ENCODE data around the gene ZNF549.

Gene ZNF549

GRCh38 chr19:57563547-57563946 is 36.4 kb downstream of the ZNF549 start:
- Histone ChIP-seq H3K4me1 (ENCODE audit: control insufficient read depth, insufficient read depth, low read length, poor library complexity, severe bottlenecking) (no peaks in the 10 kb centered on the region), H3K9me3 (ENCODE audit: control insufficient read depth, low read length) (peaks cover 19% of the 10 kb centered on the region), H3K36me3 (ENCODE audit: control insufficient read depth, insufficient read depth, low read length) (no peaks in the 10 kb centered on the region), H3K4me3 (ENCODE audit: insufficient read depth, low read depth, low read length, poor library complexity, severe bottlenecking) (no peak overlapping the region), H3K27me3 (replicated peaks; ENCODE audit: control insufficient read depth, insufficient read depth, low read length, poor library complexity, severe bottlenecking) (no peaks in the 10 kb centered on the region), H3K27ac (ENCODE audit: insufficient read depth, low read length, poor library complexity, severe bottlenecking) (no peak overlapping the region)
- DNase-seq, result no peak

DNA sequence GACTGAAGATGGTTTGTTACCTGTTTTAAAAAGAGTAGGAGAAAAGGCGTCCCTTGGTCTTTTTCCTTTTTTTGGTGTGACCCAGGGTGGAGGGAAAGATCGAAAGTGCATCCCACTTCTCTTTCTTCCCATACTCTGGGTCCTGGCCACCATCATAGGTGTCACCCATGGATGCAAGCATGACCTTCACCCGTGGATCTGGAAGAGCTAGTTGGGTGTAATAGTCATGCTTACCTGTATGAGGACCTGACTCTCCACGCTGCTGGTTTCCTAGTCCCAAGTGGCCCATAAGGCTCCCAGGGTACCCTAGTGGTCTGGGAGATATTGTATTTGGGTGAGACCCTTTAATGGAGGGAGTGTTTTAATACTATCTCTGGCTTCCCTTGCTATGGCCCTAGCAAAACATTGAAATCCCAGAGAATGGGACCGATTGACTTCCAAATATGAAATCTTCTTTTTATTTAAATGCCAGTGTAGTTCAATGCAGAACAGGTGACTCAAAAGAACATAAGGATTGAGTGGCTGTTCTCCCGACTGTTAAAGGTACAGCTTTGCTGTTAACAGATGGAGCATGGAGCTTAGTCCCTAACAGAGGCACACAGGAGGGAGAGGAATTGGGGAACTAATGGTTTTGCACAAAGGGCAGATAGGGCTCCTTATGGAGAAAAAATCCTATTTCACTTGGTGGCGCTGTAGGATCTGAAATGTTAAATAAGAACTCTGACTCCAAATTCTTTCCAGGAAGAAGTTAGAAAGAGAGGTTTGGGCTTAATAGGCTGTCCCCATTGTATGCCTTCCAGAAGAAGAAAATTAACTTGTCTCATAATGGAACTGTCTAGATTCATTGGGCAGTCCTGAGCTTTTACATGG is 39.5 kb downstream of the ZNF549 start:
- H3K27me3 ChIP-seq (replicated peaks; ENCODE audit: control insufficient read depth, insufficient read depth, low read length, poor library complexity, severe bottlenecking), result no peaks in the 10 kb centered on the region
- H3K36me3 ChIP-seq (ENCODE audit: control insufficient read depth, insufficient read depth, low read length), result no peaks in the 10 kb centered on the region
- peak overlapping the region; percentile 3 for H3K4me3 ChIP-seq (ENCODE audit: insufficient read depth, low read depth, low read length, poor library complexity, severe bottlenecking)
- H3K4me1 ChIP-seq (ENCODE audit: control insufficient read depth, insufficient read depth, low read length, poor library complexity, severe bottlenecking), result no peaks in the 10 kb centered on the region
- DNase-seq, result no peak
- H3K27ac ChIP-seq (ENCODE audit: insufficient read depth, low read length, poor library complexity, severe bottlenecking), result no peak overlapping the region
- H3K9me3 ChIP-seq (ENCODE audit: control insufficient read depth, low read length), result peaks cover 37% of the 10 kb centered on the region

DNA sequence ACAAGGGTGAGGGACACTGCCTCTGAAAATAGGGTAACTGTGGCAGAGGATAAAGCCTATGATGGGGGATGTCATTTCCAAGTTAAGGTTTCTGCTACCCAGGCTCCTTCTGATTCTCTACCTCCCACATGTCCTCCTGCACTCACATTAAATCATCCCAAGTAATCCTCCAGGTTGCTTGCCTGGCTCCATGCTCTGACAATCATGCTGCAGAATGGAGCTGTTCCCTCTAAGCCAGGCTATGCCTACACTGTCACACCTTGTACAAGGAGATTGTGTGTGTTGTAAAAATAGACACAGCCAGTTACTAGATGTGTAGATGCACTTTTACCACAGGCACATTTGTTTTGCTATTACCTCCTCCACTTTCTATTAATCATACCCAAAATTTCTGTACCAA is 43.6 kb downstream of the ZNF549 start:
- Histone ChIP-seq H3K27me3 (replicated peaks; ENCODE audit: control insufficient read depth, insufficient read depth, low read length, poor library complexity, severe bottlenecking) (no peaks in the 10 kb centered on the region), H3K36me3 (ENCODE audit: control insufficient read depth, insufficient read depth, low read length) (peaks cover 38% of the 10 kb centered on the region), H3K4me3 (ENCODE audit: insufficient read depth, low read depth, low read length, poor library complexity, severe bottlenecking) (no peak overlapping the region), H3K27ac (ENCODE audit: insufficient read depth, low read length, poor library complexity, severe bottlenecking) (no peak overlapping the region), H3K9me3 (ENCODE audit: control insufficient read depth, low read length) (peaks cover 67% of the 10 kb centered on the region), H3K4me1 (ENCODE audit: control insufficient read depth, insufficient read depth, low read length, poor library complexity, severe bottlenecking) (no peaks in the 10 kb centered on the region)
- no peak for DNase-seq

GRCh38 chr19:57572415-57572947 is 45.3 kb downstream of the ZNF549 start:
- peaks cover 63% of the 10 kb centered on the region for H3K9me3 ChIP-seq (ENCODE audit: control insufficient read depth, low read length)
- H3K36me3 ChIP-seq (ENCODE audit: control insufficient read depth, insufficient read depth, low read length), result peaks cover 52% of the 10 kb centered on the region
- H3K27ac ChIP-seq (ENCODE audit: insufficient read depth, low read length, poor library complexity, severe bottlenecking), result no peak overlapping the region
- no peaks in the 10 kb centered on the region for H3K27me3 ChIP-seq (replicated peaks; ENCODE audit: control insufficient read depth, insufficient read depth, low read length, poor library complexity, severe bottlenecking)
- no peaks in the 10 kb centered on the region for H3K4me1 ChIP-seq (ENCODE audit: control insufficient read depth, insufficient read depth, low read length, poor library complexity, severe bottlenecking)
- no peak overlapping the region for H3K4me3 ChIP-seq (ENCODE audit: insufficient read depth, low read depth, low read length, poor library complexity, severe bottlenecking)
- no peak for DNase-seq

- H3K9me3 ChIP-seq (ENCODE audit: control insufficient read depth, low read length), result peaks cover 45% of the 10 kb centered on the region
- no peak for DNase-seq
- H3K4me1 ChIP-seq (ENCODE audit: control insufficient read depth, insufficient read depth, low read length, poor library complexity, severe bottlenecking), result no peaks in the 10 kb centered on the region
- H3K4me3 ChIP-seq (ENCODE audit: insufficient read depth, low read depth, low read length, poor library complexity, severe bottlenecking), result no peak overlapping the region
- no peaks in the 10 kb centered on the region for H3K27me3 ChIP-seq (replicated peaks; ENCODE audit: control insufficient read depth, insufficient read depth, low read length, poor library complexity, severe bottlenecking)
- H3K27ac ChIP-seq (ENCODE audit: insufficient read depth, low read length, poor library complexity, severe bottlenecking), result no peak overlapping the region
- H3K36me3 ChIP-seq (ENCODE audit: control insufficient read depth, insufficient read depth, low read length), result peaks cover 52% of the 10 kb centered on the region
These were observed 49.5 kb downstream of the ZNF549 start for GRCh38 chr19:57576661-57577060.

DNA sequence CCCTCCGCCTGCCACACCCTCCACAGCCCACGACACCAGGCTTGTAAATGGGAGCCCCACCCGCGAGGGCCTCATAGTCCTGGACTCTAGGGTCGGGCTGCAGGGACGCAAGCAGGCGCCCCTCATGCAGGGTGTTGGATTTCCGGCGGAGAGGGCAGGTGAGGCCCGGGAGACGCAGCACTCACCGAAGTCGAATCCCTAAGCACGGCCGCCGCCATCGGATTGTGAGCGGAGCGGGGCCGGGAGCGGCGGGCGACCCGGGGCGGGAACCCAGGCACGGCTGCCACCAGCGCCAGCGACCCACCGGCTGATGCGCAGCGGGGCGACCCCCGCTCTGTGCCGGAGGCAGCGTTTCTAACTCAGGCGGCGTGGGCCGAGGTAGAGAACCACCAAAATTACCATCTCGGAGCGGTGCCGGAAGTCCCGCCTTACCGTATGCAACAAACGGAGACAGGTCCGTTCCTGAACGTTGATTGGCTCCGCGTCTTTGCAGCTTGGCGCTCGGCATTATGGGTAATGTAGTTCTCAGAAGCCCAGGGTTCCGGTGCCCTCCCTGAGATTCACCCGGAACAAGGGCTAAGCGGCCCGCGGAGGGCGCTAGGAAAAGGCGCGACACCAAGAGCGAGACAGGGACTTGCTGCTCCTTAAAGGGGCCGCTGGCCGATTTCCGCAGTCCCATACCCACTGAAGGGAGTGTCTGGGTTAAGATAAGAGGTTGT is 51.5 kb downstream of the ZNF549 start, which contains the start of gene ZNF416:
Gene ZNF416, minus strand, starts transcription at position 425 of the 719 bp plus-strand sequence. Its CDS starts 207 bp downstream, at position 218.
- Histone ChIP-seq H3K27ac (ENCODE audit: insufficient read depth, low read length, poor library complexity, severe bottlenecking) (peak within 1 kb of the TSS; percentile 73), H3K27me3 (replicated peaks; ENCODE audit: control insufficient read depth, insufficient read depth, low read length, poor library complexity, severe bottlenecking) (no peaks in the 10 kb centered on the region), H3K4me3 (ENCODE audit: insufficient read depth, low read depth, low read length, poor library complexity, severe bottlenecking) (peak within 1 kb of the TSS; percentile 94), H3K36me3 (ENCODE audit: control insufficient read depth, insufficient read depth, low read length) (peaks cover 34% of the 10 kb centered on the region), H3K9me3 (ENCODE audit: control insufficient read depth, low read length) (peaks cover 33% of the 10 kb centered on the region), H3K4me1 (ENCODE audit: control insufficient read depth, insufficient read depth, low read length, poor library complexity, severe bottlenecking) (peaks cover 2% of the 10 kb centered on the region)
- peak; percentile 92 to 94 (median 93) for DNase-seq

GRCh38 chr19:57583104-57583520 is 56.0 kb downstream of the ZNF549 start:
- Histone ChIP-seq H3K27ac (ENCODE audit: insufficient read depth, low read length, poor library complexity, severe bottlenecking) (no peak overlapping the region), H3K4me1 (ENCODE audit: control insufficient read depth, insufficient read depth, low read length, poor library complexity, severe bottlenecking) (peaks cover 7% of the 10 kb centered on the region), H3K27me3 (replicated peaks; ENCODE audit: control insufficient read depth, insufficient read depth, low read length, poor library complexity, severe bottlenecking) (no peaks in the 10 kb centered on the region), H3K9me3 (ENCODE audit: control insufficient read depth, low read length) (peaks cover 21% of the 10 kb centered on the region), H3K4me3 (ENCODE audit: insufficient read depth, low read depth, low read length, poor library complexity, severe bottlenecking) (peak overlapping the region; percentile 62), H3K36me3 (ENCODE audit: control insufficient read depth, insufficient read depth, low read length) (peaks cover 5% of the 10 kb centered on the region)
- no peak for DNase-seq

DNA sequence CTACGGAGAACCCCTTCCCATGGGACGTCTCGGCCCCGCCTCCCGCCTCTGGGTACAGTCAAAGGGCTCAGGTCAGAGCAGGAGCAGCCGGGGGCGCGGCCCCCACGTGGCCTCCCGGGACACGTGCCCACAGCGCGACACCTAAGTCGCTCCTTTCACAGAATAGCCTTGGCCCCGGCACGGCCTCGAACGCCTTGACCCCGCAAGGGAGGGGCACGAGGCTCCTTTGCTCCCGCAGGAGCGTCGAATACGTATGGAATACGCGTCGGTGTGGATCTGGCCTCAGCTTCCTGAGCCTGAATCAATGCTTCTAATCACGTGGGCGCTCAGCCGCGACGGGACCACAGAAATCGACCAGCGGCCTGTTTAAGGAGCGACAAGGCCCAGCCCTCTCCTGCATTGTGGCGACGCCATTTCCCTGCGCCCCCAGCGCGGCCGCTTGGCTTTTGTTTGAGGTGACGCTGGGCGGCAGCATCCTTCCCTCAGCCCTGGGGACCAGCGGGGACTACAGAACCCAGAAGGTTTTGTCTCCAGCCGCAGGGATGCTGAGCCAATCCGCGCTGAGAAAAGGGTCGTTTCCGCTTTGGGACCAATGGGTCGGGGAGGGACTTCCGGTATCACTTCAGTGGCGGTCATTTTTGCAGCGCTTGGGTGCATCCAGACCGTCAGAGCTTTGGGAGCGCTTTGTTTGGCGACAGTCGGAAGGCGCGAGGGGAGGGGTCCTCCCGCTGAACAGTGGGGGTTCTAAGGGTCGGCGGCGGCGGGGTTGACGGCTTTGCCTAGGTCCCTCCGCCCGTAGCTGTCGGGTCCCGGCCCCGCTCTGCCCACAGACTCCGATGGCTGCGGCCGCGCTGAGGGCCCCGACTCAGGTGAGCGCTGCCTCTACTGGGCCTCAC is 56.6 kb downstream of the ZNF549 start, which contains the start of gene ZIK1:
Gene ZIK1, plus strand, starts transcription at position 625 of the 896 bp plus-strand sequence. Its CDS starts 212 bp downstream, at position 837.
- Histone ChIP-seq H3K4me3 (ENCODE audit: insufficient read depth, low read depth, low read length, poor library complexity, severe bottlenecking) (peak within 1 kb of the TSS; percentile 62), H3K27me3 (replicated peaks; ENCODE audit: control insufficient read depth, insufficient read depth, low read length, poor library complexity, severe bottlenecking) (no peaks in the 10 kb centered on the region), H3K27ac (ENCODE audit: insufficient read depth, low read length, poor library complexity, severe bottlenecking) (peak within 1 kb of the TSS; percentile 30), H3K36me3 (ENCODE audit: control insufficient read depth, insufficient read depth, low read length) (peaks cover 12% of the 10 kb centered on the region), H3K9me3 (ENCODE audit: control insufficient read depth, low read length) (peaks cover 23% of the 10 kb centered on the region), H3K4me1 (ENCODE audit: control insufficient read depth, insufficient read depth, low read length, poor library complexity, severe bottlenecking) (peaks cover 7% of the 10 kb centered on the region)
- DNase-seq, result peak; percentile 73 to 79 (median 79)

DNA sequence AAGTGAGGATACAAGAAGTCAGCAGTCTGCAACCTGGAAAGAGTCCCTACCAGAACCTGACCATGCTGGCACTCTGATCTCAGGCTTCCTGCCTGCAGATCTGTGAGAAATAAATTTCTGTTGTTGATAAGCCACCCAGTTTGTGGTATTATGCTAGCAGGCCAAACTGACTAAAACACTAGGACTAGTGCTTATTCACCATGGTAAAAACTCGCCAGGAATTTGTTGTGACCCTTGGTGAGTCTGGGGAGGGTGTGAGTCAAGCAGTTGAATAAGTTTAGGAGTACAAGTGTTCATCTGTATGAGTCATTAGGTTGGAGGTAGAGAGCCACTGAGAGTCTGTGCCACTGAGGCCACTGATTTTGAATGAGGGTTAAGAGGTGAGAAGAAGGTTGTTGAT is 60.4 kb downstream of the ZNF549 start:
- H3K36me3 ChIP-seq (ENCODE audit: control insufficient read depth, insufficient read depth, low read length), result peaks cover 32% of the 10 kb centered on the region
- H3K9me3 ChIP-seq (ENCODE audit: control insufficient read depth, low read length), result peaks cover 60% of the 10 kb centered on the region
- H3K4me3 ChIP-seq (ENCODE audit: insufficient read depth, low read depth, low read length, poor library complexity, severe bottlenecking), result no peak overlapping the region
- peaks cover 7% of the 10 kb centered on the region for H3K4me1 ChIP-seq (ENCODE audit: control insufficient read depth, insufficient read depth, low read length, poor library complexity, severe bottlenecking)
- H3K27me3 ChIP-seq (replicated peaks; ENCODE audit: control insufficient read depth, insufficient read depth, low read length, poor library complexity, severe bottlenecking), result no peaks in the 10 kb centered on the region
- no peak for DNase-seq
- no peak overlapping the region for H3K27ac ChIP-seq (ENCODE audit: insufficient read depth, low read length, poor library complexity, severe bottlenecking)

All from effector memory CD4-positive, alpha-beta T cell (primary cell).